WTC11 (cell line): Measurements from ENCODE around the gene ZSWIM3. TPM values are rescaled to one million over a fixed set of nuclear protein-coding genes. Genes with fewer than 3 reads are reported as not detected.
A peak's percentile ranks its signal among the peaks of the same experiment; 100 is the strongest.

Source experiments
- ATAC-seq: fragments of 200-7000 bp; cut with Tn5 transposase; 2 replicates; pipeline ENCODE4 v1.10.0; 2021; ENCODE audit warnings: mild to moderate bottlenecking, moderate library complexity
- CTCF ChIA-PET: fragments of 300-600 bp; sonication (Branson Sonifier 250); formaldehyde crosslinking; loops from one replicate; lab custom pipeline; 2021; ENCODE audit warnings: antibody characterized with exemption; lab: Charles Lee
- POLR2A ChIA-PET: fragments of 350-600 bp; sonication (Branson Sonifier 250); formaldehyde crosslinking; loops from one replicate; lab custom pipeline; 2021; ENCODE audit warnings: antibody characterized with exemption; lab: Charles Lee
- DNase-seq: peaks from one replicate; pipeline ENCODE4 v3.0.0; 2021; ENCODE audit warnings: low spot score
- H3K27ac Mint-ChIP-seq: 2 replicates; pipeline ENCODE4 v1.8.0; 2021; ENCODE audit warnings: mixed read lengths
- H3K27me3 Mint-ChIP-seq: 2 replicates; pipeline ENCODE4 v1.8.0; 2021; ENCODE audit warnings: low read depth, mild to moderate bottlenecking, moderate library complexity, mixed read lengths
- H3K36me3 Mint-ChIP-seq: 2 replicates; pipeline ENCODE4 v1.8.0; 2021; ENCODE audit warnings: mixed read lengths
- H3K4me1 Mint-ChIP-seq: 2 replicates; pipeline ENCODE4 v1.8.0; 2022; ENCODE audit warnings: mixed read lengths
- H3K4me3 Mint-ChIP-seq: 2 replicates; pipeline ENCODE4 v1.8.0; 2021; ENCODE audit warnings: mild to moderate bottlenecking, moderate library complexity, mixed read lengths
- H3K9me3 Mint-ChIP-seq: 2 replicates; pipeline ENCODE4 v1.8.0; 2021; ENCODE audit warnings: mixed read lengths
- ATF1 ChIP-seq: sonication (generic); formaldehyde crosslinking; IDR thresholded peaks from 2 replicates; pipeline ENCODE4 v1.8.1; 2023; ENCODE audit warnings: mild to moderate bottlenecking, moderate library complexity, missing genetic modification reagents
- CBFB ChIP-seq: sonication (generic); formaldehyde crosslinking; IDR thresholded peaks from 2 replicates; pipeline ENCODE4 v1.8.1; 2022; ENCODE audit warnings: mild to moderate bottlenecking, low read depth, missing genetic modification reagents
- CREB1 ChIP-seq: sonication (generic); formaldehyde crosslinking; IDR thresholded peaks from 2 replicates; pipeline ENCODE4 v1.8.0; 2023; ENCODE audit warnings: mild to moderate bottlenecking, missing genetic modification reagents
- ESRRA ChIP-seq: sonication (generic); formaldehyde crosslinking; IDR thresholded peaks from 2 replicates; pipeline ENCODE4 v1.8.1; 2022; ENCODE audit warnings: mild to moderate bottlenecking, missing genetic modification reagents, borderline replicate concordance
- GABPB1 ChIP-seq: sonication (generic); formaldehyde crosslinking; IDR thresholded peaks from 2 replicates; pipeline ENCODE4 v1.8.1; 2023; ENCODE audit warnings: mild to moderate bottlenecking, missing genetic modification reagents
- HMGA2 ChIP-seq: fragments of 250-450 bp; sonication (Bioruptor Pico); IDR thresholded peaks from 2 replicates; pipeline ENCODE4 v1.4.0; 2021; ENCODE audit warnings: mild to moderate bottlenecking, moderate library complexity
- JUN ChIP-seq: sonication (generic); formaldehyde crosslinking; IDR thresholded peaks from 2 replicates; pipeline ENCODE4 v1.8.0; 2023; ENCODE audit warnings: mild to moderate bottlenecking, missing genetic modification reagents
- NFE2L1 ChIP-seq: sonication (generic); formaldehyde crosslinking; IDR thresholded peaks from 2 replicates; pipeline ENCODE4 v1.8.1; 2023; ENCODE audit warnings: missing genetic modification reagents
- NR3C1 ChIP-seq: sonication (generic); formaldehyde crosslinking; conservative IDR thresholded peaks from 2 replicates; pipeline ENCODE4 v1.8.1; 2023; ENCODE audit warnings: low read depth, mild to moderate bottlenecking, missing genetic modification reagents
- SP1 ChIP-seq: sonication (generic); formaldehyde crosslinking; conservative IDR thresholded peaks from 2 replicates; pipeline ENCODE4 v1.8.1; 2022; ENCODE audit warnings: missing genetic modification reagents
- ZNF532 ChIP-seq: fragments of 250-450 bp; sonication (Bioruptor Pico); IDR thresholded peaks from 2 replicates; pipeline ENCODE4 v1.9.0; 2021; ENCODE audit warnings: mild to moderate bottlenecking, borderline replicate concordance
- total RNA-seq: library from RNA; stranded (reverse); gene quantifications from 3 replicates; pipeline ENCODE4 v1.2.3, GENCODE V29; 2021
- TF ChIP-seq, protein P1 (sequence below): fragments of 250-450 bp; sonication (Bioruptor Pico); IDR thresholded peaks from 2 replicates; pipeline ENCODE4 v2.1.2; 2022; ENCODE audit warnings: mild to moderate bottlenecking, moderate library complexity
- TF ChIP-seq, protein P2 (sequence below): sonication (generic); formaldehyde crosslinking; IDR thresholded peaks from 2 replicates; pipeline ENCODE4 v1.8.1; 2022; ENCODE audit warnings: mild to moderate bottlenecking, moderate library complexity, missing genetic modification reagents

Gene ZSWIM3
- total RNA-seq, 1 experiment from 2014 or later, result 3.4 TPM

- no peak for TF ChIP-seq CREB1
- TF ChIP-seq GABPB1 (CRISPR knock-in tag), result peak; percentile 19; the same call in 1 of the 2 replicates
- Mint-ChIP-seq H3K4me3 (no peak overlapping the region), H3K27ac (peak overlapping the region; percentile 40; the same call in 1 of the 2 replicates), H3K36me3 (no peaks in the 10 kb centered on the region), H3K4me1 (peaks cover 12% of the 10 kb centered on the region), H3K9me3 (no peaks in the 10 kb centered on the region), H3K27me3 (no peaks in the 10 kb centered on the region)
- no peak for DNase-seq
- ATAC-seq, result no peak
- CTCF ChIA-PET, result interaction anchor here (0.8 to 0.9 kb wide), 3 partner anchors 9 to 40 kb away, joined by 3 to 5 read pairs (median 3); no protein-coding TSS in a partner anchor
- POLR2A ChIA-PET, result no interaction called here
Observed at GRCh38 chr20:45863543-45864470, 6.4 kb downstream of the ZSWIM3 start.

DNA sequence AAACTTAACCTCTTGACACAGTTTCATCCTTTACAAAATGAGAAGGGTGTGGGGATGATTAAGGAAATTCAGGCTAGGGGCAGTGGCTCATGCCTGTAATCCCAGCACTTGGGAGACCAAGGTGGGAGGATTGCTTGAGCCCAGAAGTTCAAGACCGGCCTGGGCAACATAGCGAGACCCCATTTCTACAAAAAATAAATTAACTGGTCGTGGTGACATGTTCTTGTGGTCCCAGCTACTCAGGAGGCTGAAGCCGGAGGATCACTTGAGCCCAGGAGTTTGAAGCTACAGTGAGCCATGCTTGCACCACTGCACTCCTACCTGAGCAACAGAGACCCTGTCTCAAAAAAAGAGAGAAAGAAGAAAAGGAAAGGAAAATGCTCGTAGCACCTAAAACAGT is 9.0 kb downstream of the ZSWIM3 start:
- no peak for ATAC-seq
- no peak overlapping the region for H3K4me3 Mint-ChIP-seq
- CTCF ChIA-PET, result no interaction called here

DNA sequence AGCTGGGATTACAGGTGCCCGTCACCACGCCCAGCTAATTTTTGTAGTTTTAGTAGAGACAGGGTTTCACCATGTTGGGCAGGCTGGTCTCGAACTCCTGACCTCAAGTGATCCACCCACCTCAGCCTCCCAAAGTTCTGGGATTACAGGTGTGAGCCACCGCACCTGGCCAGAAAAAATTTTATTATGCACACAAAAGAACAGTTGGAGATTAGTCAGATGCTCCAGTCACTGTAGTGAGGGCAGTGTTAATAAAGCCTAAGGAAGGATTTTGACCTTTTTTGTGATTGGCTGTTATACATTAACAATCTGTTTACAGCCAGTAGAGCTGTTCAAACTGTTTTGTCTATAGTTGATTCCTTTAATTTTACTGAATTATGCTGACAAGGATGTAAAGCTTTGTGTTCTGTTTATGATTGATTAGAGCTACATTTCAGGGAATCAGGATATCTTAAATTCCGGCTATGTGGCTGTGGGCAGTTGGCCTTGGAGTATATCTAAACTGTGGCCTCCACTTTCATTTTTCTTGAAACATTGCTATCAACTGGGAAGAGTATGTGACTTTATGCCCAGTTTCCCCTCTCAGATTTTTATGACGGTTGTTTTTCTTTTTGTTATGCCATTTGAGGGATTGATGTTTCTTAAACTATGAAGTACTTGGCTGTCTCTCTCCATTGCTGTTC is 9.9 kb downstream of the ZSWIM3 start:
- H3K4me1 Mint-ChIP-seq, result no peaks in the 10 kb centered on the region
- H3K9me3 Mint-ChIP-seq, result no peaks in the 10 kb centered on the region
- H3K36me3 Mint-ChIP-seq, result no peaks in the 10 kb centered on the region
- no peak overlapping the region for H3K27ac Mint-ChIP-seq
- ATAC-seq (no peak), DNase-seq (no peak)
- CTCF ChIA-PET, result interaction anchor here (1.7 kb wide), 1 partner anchor 23 kb away, joined by 4 read pairs; no protein-coding TSS in a partner anchor
- no peak for TF ChIP-seq ESRRA (CRISPR knock-in tag)
- TF ChIP-seq, protein P1, sequence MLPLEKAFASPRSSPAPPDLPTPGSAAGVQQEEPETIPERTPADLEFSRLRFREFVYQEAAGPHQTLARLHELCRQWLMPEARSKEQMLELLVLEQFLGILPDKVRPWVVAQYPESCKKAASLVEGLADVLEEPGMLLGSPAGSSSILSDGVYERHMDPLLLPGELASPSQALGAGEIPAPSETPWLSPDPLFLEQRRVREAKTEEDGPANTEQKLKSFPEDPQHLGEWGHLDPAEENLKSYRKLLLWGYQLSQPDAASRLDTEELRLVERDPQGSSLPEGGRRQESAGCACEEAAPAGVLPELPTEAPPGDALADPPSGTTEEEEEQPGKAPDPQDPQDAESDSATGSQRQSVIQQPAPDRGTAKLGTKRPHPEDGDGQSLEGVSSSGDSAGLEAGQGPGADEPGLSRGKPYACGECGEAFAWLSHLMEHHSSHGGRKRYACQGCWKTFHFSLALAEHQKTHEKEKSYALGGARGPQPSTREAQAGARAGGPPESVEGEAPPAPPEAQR (CRISPR knock-in tag), result no peak
- no peak for TF ChIP-seq NFE2L1
- TF ChIP-seq SP1 (CRISPR knock-in tag), result no peak
- no peaks in the 10 kb centered on the region for H3K27me3 Mint-ChIP-seq
- POLR2A ChIA-PET, result no interaction called here
- H3K4me3 Mint-ChIP-seq, result no peak overlapping the region

More for the DNA sequence above, 9.0 kb downstream of the ZSWIM3 start:
- POLR2A ChIA-PET, result interaction anchor here (0.7 kb wide), 1 partner anchor 54 kb away, joined by 3 read pairs; no protein-coding TSS in a partner anchor
- Mint-ChIP-seq H3K27me3 (no peaks in the 10 kb centered on the region), H3K4me1 (no peaks in the 10 kb centered on the region), H3K9me3 (no peaks in the 10 kb centered on the region), H3K27ac (no peak overlapping the region), H3K36me3 (no peaks in the 10 kb centered on the region)
- no peak for DNase-seq
- TF ChIP-seq JUN (CRISPR knock-in tag), result no peak
- TF ChIP-seq, protein P2, sequence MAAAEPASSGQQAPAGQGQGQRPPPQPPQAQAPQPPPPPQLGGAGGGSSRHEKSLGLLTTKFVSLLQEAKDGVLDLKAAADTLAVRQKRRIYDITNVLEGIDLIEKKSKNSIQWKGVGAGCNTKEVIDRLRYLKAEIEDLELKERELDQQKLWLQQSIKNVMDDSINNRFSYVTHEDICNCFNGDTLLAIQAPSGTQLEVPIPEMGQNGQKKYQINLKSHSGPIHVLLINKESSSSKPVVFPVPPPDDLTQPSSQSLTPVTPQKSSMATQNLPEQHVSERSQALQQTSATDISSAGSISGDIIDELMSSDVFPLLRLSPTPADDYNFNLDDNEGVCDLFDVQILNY (CRISPR knock-in tag), result no peak
- no peak for TF ChIP-seq HMGA2 (CRISPR knock-in tag)
- no peak for TF ChIP-seq CBFB (CRISPR knock-in tag)

GRCh38 chr20:45867819-45868176 is 10.4 kb downstream of the ZSWIM3 start:
- TF ChIP-seq NR3C1, result no peak
- TF ChIP-seq ZNF532 (CRISPR knock-in tag), result no peak
- TF ChIP-seq ATF1, result no peak
- TF ChIP-seq, all 79 proteins: peak for 0
- Mint-ChIP-seq H3K9me3 (no peaks in the 10 kb centered on the region), H3K27me3 (no peaks in the 10 kb centered on the region), H3K4me1 (no peaks in the 10 kb centered on the region), H3K4me3 (no peak overlapping the region), H3K36me3 (no peaks in the 10 kb centered on the region), H3K27ac (no peak overlapping the region)
- CTCF ChIA-PET, result interaction anchor here (1.7 kb wide), 1 partner anchor 22 kb away, joined by 4 read pairs; no protein-coding TSS in a partner anchor
- POLR2A ChIA-PET, result no interaction called here
- DNase-seq, result no peak
- ATAC-seq, result no peak
